ENCODE measurements around the gene CAPN12. TPM values are rescaled to one million over a fixed set of nuclear protein-coding genes. Genes with fewer than 3 reads are reported as not detected.

CAPN12 gene
- total RNA-seq, 1 donor from 2014 or later: not detected

DNA sequence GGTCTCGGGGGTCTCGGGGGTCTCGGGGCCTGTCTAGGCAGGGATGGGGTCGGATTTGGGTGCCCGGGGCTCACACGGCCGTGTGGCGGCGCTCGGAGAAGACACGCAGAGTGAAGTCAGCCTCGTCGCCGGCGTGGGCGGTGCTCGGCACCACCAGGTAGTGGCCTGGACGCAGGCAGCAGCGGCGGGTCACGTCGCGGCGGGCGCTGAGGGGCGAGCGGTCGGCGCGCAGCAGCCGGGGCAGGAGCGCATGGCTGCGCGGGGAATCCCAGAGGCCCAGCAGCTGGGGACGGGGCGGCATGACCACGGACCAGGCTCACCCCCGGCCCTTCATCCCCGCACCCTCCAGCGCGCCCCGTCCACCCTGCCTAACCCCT, 8.2 kb downstream of the CAPN12 start:
- Mint-ChIP-seq H3K27ac (ENCODE audit: unreplicated experiment) (no peak overlapping the region), H3K27me3 (ENCODE audit: unreplicated experiment) (no peaks in the 10 kb centered on the region), H3K4me3 (ENCODE audit: unreplicated experiment) (no peak overlapping the region), H3K36me3 (ENCODE audit: unreplicated experiment) (peaks cover 6% of the 10 kb centered on the region), H3K4me1 (ENCODE audit: unreplicated experiment) (peaks cover 25% of the 10 kb centered on the region), H3K9me3 (ENCODE audit: unreplicated experiment) (no peaks in the 10 kb centered on the region)
- no peak for DNase-seq (ENCODE audit: extremely low spot score, unreplicated experiment)
- TF ChIP-seq, protein P1, sequence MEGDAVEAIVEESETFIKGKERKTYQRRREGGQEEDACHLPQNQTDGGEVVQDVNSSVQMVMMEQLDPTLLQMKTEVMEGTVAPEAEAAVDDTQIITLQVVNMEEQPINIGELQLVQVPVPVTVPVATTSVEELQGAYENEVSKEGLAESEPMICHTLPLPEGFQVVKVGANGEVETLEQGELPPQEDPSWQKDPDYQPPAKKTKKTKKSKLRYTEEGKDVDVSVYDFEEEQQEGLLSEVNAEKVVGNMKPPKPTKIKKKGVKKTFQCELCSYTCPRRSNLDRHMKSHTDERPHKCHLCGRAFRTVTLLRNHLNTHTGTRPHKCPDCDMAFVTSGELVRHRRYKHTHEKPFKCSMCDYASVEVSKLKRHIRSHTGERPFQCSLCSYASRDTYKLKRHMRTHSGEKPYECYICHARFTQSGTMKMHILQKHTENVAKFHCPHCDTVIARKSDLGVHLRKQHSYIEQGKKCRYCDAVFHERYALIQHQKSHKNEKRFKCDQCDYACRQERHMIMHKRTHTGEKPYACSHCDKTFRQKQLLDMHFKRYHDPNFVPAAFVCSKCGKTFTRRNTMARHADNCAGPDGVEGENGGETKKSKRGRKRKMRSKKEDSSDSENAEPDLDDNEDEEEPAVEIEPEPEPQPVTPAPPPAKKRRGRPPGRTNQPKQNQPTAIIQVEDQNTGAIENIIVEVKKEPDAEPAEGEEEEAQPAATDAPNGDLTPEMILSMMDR (IDR thresholded peaks at IDR 0.05): no peak

DNA sequence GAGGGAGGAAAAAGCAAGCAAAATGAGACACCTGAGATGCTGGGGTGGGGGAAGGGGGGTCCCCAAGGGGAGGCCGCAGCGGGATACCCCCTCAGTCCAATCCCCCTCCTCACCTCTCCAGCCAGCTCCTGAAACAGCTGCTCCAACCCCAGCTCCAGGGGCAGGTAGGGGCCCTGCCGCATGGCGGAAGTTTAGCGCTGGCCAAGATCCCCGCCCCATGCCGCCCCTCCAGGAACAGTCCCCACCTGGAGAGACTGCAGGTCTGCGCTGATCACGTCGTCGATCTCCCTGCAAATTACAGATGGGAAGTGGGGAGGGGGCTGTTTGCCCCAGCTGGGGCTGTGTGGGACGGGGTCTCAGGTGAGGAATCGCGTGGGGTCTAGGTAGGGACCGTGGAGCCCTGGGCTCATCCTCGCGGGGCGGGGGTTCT, 9.0 kb downstream of the CAPN12 start:
- H3K9me3 Mint-ChIP-seq (ENCODE audit: unreplicated experiment): no peaks in the 10 kb centered on the region
- H3K4me1 Mint-ChIP-seq (ENCODE audit: unreplicated experiment): peaks cover 25% of the 10 kb centered on the region
- no peaks in the 10 kb centered on the region for H3K27me3 Mint-ChIP-seq (ENCODE audit: unreplicated experiment)
- TF ChIP-seq, protein P1 (IDR thresholded peaks at IDR 0.05): no peak
- DNase-seq (ENCODE audit: extremely low spot score, unreplicated experiment): no peak
- peaks cover 10% of the 10 kb centered on the region for H3K36me3 Mint-ChIP-seq (ENCODE audit: unreplicated experiment)
- peak overlapping the region; percentile 65 for H3K4me3 Mint-ChIP-seq (ENCODE audit: unreplicated experiment)
- peak overlapping the region; percentile 77 for H3K27ac Mint-ChIP-seq (ENCODE audit: unreplicated experiment)

DNA sequence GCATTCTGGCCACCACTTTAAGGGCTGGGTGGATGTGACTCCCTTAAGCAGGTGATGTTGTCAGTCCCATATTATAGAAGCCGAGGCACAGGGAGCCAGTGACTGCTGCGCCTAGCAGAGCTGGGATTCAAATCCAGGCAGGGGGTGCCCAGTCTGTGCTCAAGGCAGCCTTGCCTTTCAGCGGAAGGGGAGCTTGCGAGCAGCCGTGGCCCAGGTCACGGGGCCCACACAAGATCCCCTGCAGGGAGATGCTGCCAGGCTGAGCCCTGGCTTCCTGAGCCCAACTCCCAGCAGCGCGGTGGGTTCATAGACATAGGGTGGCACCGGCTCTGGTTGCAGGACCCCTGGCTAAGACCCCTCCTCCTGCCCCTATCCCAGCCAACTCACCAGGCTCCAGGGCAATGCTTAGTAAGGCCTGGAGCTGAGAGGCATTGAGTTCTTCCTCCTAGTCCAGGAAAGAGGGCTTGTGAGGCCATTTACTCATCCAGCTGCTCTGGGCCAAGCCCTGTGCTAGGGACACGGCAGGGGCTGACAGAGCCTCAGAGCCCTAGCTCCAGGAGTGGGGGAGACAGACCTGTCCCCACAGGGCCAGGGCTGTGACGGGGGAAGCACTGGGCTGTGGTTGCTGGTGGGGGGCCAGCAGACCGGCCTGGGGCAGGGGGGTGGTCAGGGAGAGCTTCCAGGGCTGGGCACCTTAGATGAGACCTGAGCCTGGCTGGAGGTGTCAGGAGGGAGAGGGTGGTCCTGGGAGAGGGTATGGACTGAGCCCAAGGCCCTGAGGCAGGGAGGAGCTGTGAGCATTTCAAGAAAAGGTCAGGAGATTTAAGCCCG, 9.6 kb downstream of the CAPN12 start:
- no peak for DNase-seq (ENCODE audit: extremely low spot score, unreplicated experiment)
- H3K4me1 Mint-ChIP-seq (ENCODE audit: unreplicated experiment): peaks cover 26% of the 10 kb centered on the region
- no peaks in the 10 kb centered on the region for H3K27me3 Mint-ChIP-seq (ENCODE audit: unreplicated experiment)
- peaks cover 16% of the 10 kb centered on the region for H3K36me3 Mint-ChIP-seq (ENCODE audit: unreplicated experiment)
- TF ChIP-seq, protein P1 (IDR thresholded peaks at IDR 0.05): no peak
- peak overlapping the region; percentile 65 for H3K4me3 Mint-ChIP-seq (ENCODE audit: unreplicated experiment)
- no peaks in the 10 kb centered on the region for H3K9me3 Mint-ChIP-seq (ENCODE audit: unreplicated experiment)
- H3K27ac Mint-ChIP-seq (ENCODE audit: unreplicated experiment): peak overlapping the region; percentile 77

DNA sequence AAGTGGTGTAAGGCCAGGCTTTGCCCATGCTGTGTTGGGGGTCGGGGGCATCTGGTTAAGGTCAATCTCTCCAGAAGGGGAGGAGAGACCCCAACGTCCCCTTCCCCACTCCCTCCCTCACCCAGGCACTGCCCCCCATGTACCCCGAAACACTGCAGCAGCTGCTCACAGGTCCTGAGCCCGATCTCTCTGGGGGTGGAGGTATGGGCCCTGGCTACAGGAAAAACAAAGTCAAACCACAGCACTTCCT, 10.2 kb downstream of the CAPN12 start:
- H3K9me3 Mint-ChIP-seq (ENCODE audit: unreplicated experiment): no peaks in the 10 kb centered on the region
- DNase-seq (ENCODE audit: extremely low spot score, unreplicated experiment): no peak
- peaks cover 28% of the 10 kb centered on the region for H3K4me1 Mint-ChIP-seq (ENCODE audit: unreplicated experiment)
- no peaks in the 10 kb centered on the region for H3K27me3 Mint-ChIP-seq (ENCODE audit: unreplicated experiment)
- H3K36me3 Mint-ChIP-seq (ENCODE audit: unreplicated experiment): peaks cover 18% of the 10 kb centered on the region
- H3K27ac Mint-ChIP-seq (ENCODE audit: unreplicated experiment): peak overlapping the region; percentile 77
- TF ChIP-seq, protein P1 (IDR thresholded peaks at IDR 0.05): no peak
- no peak overlapping the region for H3K4me3 Mint-ChIP-seq (ENCODE audit: unreplicated experiment)

DNA sequence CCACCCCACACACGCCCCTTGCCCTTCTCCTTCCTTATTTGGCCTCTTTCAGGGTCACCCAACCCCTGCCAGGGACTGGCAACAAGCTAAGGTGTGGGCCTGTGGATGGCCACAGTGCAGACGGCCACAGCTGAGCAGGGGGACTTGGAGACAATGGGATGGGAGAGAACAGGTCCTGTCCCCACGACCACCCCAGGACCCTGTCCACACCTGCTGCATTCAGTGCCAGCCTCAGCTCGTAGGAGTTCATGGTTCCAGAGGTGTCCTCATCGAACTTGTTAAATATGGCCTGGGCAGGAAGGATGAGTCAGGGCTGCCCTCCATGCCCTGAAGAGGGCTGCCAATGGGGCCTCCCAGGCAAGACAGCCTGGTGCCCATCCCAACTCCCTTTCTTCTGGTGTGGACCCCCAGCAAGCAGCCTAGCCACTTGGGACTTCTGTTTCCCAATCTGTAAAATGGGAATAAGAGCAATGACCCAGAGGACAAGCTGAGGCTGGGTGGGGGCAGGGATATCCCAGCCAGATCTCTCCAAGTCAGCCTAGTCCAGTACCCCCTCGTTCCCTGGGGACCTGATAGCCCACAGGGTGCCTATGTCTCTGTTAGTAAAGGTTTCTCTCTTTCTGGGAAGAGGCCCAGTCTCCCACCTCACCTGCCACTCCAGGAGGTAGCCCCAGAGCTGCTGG, 10.6 kb downstream of the CAPN12 start:
- H3K9me3 Mint-ChIP-seq (ENCODE audit: unreplicated experiment): no peaks in the 10 kb centered on the region
- peaks cover 28% of the 10 kb centered on the region for H3K4me1 Mint-ChIP-seq (ENCODE audit: unreplicated experiment)
- H3K27me3 Mint-ChIP-seq (ENCODE audit: unreplicated experiment): no peaks in the 10 kb centered on the region
- no peak for DNase-seq (ENCODE audit: extremely low spot score, unreplicated experiment)
- H3K4me3 Mint-ChIP-seq (ENCODE audit: unreplicated experiment): no peak overlapping the region
- H3K36me3 Mint-ChIP-seq (ENCODE audit: unreplicated experiment): peaks cover 18% of the 10 kb centered on the region
- TF ChIP-seq, protein P1 (IDR thresholded peaks at IDR 0.05): no peak
- peak overlapping the region; percentile 66 for H3K27ac Mint-ChIP-seq (ENCODE audit: unreplicated experiment)

Data from osteocyte (in vitro differentiated cells).